PC-9 (cell line): Measurements from ENCODE around the gene APBB1IP.

ENCODE experiments used
- CTCF ChIP-seq: fragments of 200-600 bp; sonication (generic); conservative IDR thresholded peaks from 2 replicates; pipeline ENCODE4 v1.6.1; 2017; ENCODE audit warnings: mixed run types, antibody characterized with exemption, mild to moderate bottlenecking, moderate library complexity
- EZH2 ChIP-seq: fragments of 200-600 bp; sonication (generic); IDR thresholded peaks from 2 replicates; pipeline ENCODE4 v1.8.0; 2017; ENCODE audit warnings: antibody characterized with exemption, low read depth

GRCh38 chr10:26486990-26487850 is 49.1 kb downstream of the APBB1IP start:
- TF ChIP-seq CTCF (no peak), EZH2 (no peak)
